ENCODE data around the gene ITLN2.
"Not testable (repeated sequence)": the region's sequence is repeated elsewhere in the genome, so short reads cannot be mapped to it uniquely, and the experiment has no call there.

ITLN2 gene

GRCh38 chr1:160954158-160955104 is at the start of gene ITLN2:
Gene ITLN2, minus strand, starts transcription at chr1:160954809. Its CDS starts 68 bp downstream, at chr1:160954741.
- DNase-seq: no peak

- no peak for DNase-seq
Observed at GRCh38 chr1:161001525-161001924, 46.9 kb upstream of the ITLN2 start.

- no peak for DNase-seq
Observed at GRCh38 chr1:161000736-161001480, 46.3 kb upstream of the ITLN2 start.

DNA sequence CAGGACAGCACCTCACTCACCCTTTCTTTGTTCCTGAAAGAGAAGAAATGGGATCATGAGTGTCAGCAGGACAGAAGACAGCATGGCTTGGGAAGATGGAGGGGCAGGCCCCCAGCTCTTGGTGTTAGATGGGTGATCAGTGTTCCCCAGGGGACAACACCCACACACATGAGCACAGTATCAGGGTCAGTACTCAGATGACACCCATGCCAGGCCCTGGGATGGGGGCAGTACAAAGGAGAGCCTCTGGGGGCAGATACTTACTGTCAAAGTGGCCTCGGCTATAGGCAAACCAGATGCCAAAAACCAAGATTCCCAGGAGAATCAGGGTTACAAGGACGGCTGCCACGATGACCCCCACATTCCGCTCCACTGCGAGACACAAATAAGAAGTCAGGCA is 44.8 kb upstream of the ITLN2 start:
- DNase-seq: no peak

- DNase-seq: no peak
Observed at GRCh38 chr1:160997323-160998038, 42.9 kb upstream of the ITLN2 start.

GRCh38 chr1:160996178-160996577 is 41.6 kb upstream of the ITLN2 start:
- no peak for DNase-seq

DNA sequence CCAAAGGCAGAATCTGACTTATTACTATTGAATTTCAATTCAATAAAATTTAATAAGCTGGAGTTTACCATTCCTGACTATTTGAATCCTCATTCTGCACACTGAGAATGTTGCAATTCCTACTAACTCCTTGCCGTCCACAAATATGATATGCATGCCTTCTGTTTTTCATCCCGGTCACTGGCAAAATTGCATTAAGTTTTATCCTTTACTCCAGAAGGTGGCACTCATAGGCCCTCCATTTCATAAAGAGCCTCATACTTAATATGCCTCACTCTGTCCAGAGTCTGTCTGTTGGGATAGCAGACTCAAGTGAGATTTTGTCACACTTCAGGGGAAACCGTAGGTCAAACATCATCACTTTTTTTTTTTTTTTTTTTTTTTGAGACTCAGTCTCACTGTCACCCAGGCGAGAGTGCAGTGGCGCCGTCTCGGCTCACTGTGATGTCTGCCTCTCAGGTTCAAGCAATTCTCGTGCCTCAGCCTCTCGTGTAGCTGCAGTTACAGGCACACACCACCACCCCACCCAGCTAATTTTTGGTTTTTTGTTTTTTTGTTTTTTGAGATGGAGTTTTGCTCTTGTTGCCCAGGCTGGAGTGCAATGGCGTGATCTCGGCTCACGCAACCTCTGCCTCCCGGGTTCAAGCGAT is 39.1 kb upstream of the ITLN2 start:
- no peak for DNase-seq

DNA sequence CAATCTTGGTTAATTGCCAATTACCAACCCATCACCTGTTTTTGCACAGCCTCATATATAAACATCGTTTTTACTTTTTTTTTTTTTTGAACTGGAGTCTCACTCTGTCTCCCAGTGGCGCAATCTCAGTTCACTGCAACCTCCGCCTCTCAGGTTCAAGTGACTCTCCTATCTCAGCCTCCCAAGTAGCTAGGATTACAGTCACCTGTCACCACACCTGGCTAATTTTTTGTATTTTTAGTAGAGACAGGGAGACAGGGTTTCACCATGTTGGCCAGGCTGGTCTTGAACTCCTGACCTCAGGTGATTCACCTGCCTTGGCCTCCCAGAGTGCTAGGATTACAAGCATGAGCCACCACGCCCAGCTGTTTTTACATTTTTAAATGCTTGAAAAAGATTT is 37.4 kb upstream of the ITLN2 start:
- DNase-seq: not testable (repeated sequence)

DNA sequence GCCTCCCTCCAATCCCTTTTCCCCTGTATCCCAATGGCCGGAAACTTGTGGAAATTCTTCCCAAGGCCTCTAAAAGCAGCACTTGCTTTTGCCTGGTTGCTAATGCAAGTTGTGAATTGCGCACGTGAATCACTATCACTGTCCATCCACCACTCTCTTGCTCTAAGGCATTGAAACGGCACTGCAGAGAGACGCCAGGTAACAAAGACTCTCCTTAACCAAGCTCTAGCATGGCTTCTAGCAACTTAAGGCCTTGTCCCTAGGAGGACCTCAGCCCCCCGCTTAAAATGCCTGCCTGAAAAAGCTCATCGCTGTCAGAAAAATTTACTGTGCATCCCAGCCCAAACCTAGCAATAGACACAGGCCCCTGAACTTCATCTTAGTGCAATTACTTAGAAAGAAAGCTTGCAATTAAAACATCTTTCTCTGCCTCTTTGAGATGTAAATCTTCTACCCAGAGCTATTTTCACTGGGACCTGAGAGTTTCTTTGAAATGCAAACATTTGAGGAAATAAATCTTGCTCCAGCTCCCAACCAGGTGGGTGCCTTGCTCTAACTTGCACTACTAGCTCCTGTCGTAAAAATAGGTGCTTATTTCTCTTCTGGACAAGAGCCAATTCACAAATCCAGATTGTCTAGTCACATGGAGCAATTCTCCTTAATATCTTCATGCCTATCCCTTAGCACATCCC is 32.9 kb upstream of the ITLN2 start:
- no peak for DNase-seq

- no peak for DNase-seq
Observed at GRCh38 chr1:160985723-160986122, 31.1 kb upstream of the ITLN2 start.

DNA sequence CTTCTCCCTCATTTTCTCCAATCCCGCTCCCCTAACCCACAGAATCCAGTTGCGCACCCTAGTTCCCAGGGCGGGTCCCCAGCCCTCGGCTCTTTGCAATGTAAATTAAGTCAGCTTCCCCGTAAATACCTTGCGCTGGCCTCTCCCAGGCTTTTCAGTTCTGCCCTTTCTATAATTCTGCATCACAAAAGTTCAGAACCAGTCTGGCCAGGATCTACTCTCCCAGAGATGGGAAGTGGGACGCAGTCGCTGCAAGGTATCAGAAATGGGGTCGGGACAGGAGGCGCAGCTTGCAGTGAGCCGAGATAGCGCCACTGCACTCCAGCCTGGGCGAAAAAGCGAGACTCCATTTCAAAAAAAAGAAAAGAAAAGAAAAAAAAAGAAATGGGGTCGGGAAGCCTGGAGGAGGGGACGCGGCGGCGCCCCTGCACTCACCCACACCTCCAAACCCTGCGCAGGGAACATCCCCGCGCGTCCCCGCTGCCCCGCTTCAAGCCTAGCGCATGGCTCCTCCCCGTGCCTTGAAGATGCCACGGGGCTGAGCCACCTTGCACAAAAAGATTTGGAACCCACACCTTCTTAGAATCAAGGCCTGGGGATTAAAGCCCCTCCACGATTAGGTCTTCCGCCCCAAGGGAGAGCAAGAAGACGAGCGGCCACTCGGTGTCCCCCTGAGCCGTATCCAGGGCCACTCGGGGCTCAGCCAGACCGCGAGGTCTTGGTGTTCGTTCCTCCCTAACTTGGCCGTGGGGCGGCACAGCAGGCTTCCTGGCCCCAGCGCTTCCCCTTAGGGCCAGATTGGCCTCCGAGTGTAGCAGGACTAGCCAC is 27.2 kb upstream of the ITLN2 start:
- no peak for DNase-seq

- no peak for DNase-seq
Observed at GRCh38 chr1:160979286-160979685, 24.7 kb upstream of the ITLN2 start.

GRCh38 chr1:160978510-160978927 is 23.9 kb upstream of the ITLN2 start:
- no peak for DNase-seq

- DNase-seq: no peak
Observed at GRCh38 chr1:160975026-160975425, 20.4 kb upstream of the ITLN2 start.

GRCh38 chr1:160973491-160973890 is 18.9 kb upstream of the ITLN2 start:
- DNase-seq: no peak

DNA sequence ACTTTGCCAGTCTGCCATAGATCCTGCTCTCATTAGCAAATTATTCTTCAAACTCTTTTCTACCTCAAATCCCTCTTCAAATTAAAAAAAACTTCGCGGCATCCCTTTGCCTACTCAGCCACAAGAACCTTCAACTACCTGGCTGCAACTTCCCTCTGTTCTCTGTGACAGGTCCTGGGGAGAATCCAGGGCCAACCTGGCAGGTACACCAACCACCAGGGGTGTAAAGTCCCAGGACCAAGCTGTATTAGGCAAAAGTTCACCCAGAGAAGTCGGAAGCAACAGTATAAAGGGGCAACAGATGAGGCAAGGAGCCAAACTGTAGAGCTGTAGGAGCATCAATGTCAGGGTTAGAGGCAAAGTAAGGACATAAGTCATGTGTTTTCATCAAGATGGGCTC is 18.3 kb upstream of the ITLN2 start:
- no peak for DNase-seq

DNA sequence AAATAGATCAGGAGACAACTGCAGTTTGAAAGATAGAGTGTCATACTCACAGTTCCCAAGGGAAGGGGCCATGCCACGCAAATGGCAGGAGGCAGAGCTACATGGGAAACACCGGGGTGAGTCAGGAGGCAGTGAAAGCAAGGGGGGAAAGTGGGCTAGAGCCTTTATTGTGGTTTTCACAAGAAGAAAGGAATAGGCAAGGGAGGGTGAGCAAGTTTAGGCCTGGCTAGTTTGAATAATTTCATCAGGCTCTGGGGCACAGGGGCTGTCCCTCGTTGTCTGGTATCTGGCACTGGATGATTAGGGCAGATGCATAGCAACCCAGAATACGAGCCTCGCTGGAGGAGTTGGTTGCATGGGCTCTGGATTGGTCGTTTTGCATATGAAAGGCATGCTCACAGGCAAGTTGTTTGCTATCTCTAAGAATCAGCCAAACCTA is 17.0 kb upstream of the ITLN2 start:
- DNase-seq: no peak

- DNase-seq: no peak
Observed at GRCh38 chr1:160963521-160963920, 8.9 kb upstream of the ITLN2 start.

DNA sequence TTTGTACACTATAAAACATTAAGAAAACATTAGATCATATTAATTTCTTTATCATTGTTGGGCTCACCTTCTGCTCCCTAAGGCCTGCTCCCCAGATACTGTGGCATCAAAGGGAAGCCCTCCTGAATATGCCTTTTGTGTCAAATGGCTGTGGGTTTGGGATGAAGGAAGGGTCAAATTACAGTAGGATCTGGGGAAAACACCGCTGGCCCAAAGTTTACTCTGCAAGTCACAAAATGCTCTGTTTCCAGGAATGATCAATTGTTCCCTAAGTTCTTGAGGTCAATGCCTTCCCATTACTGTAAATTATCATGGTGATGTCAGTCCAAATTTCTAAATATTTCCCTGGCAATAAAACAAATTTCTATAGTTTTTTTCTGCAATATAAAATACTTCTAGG is 6.8 kb upstream of the ITLN2 start:
- no peak for DNase-seq

- no peak for DNase-seq
Observed at GRCh38 chr1:160956966-160957365, 2.4 kb upstream of the ITLN2 start.

DNA sequence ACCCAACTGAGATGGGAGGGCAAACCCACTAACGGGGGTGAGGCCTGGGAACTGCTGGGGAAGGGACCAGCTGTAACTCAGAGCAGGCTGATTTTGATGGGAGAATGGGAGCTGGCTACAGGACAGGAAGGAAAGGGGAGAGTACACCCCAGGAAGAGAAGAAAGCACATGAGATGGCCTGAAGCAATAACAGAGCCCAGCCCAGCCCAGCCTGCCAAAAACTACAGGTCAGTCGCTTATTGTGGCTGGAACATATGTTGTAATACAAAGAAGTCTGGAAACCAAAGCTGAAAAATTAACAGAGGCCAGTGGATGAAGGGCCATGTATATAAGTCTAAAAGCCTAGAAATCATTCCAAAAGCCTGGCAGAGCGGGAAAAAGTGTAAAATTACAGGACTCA is 1.6 kb downstream of the ITLN2 start:
- no peak for DNase-seq

All from NCI-H2107 (cell line).